SHP77 (cell line): ENCODE data around the gene SASS6.
A peak's percentile ranks its signal among the peaks of the same experiment; 100 is the strongest.

ENCODE experiments used
- DNase-seq, 2 experiments: peaks; one replicate each; lab custom pipeline; 2025; lab: John Stamatoyannopoulos, UW

The SASS6 gene

DNA sequence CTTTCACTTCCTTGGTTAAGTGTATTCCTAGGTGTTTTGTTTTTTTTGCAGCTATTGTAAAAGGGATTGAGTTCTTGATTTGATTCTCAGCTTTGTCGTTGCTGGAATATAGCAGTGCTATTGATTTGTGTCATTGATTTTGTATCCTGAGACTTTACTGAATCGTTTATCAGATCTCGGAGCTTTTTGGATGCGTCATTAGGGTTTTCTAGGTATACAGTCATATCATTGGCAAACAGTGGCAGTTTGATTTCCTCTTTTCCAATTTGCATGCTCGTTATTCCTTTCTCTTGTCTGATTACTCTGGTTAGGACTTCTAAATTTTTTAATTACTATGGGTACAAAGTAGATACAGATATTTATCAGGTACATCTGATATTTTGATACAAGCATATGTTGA, 87.5 kb downstream of the SASS6 start:
- DNase-seq, result no peak

DNA sequence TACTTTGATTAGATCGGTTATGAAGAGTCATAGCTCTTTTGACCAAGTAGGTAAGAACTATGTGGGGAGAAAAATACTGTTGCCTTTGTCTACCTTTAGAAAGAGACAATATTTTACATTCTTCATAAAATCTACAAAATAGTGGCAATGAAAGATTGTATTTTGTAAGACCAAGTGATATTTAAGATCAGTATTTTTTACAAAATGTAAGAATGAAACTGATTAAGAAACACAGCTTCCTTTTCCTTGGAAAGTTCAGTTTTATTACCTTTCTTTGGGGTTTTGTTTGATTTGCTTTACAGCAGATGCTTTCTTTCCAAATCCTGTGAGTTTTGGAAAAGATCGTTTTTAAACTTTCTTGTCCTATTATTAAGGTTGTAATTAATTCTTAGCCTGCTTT, 93.1 kb downstream of the SASS6 start:
- no peak for DNase-seq

DNA sequence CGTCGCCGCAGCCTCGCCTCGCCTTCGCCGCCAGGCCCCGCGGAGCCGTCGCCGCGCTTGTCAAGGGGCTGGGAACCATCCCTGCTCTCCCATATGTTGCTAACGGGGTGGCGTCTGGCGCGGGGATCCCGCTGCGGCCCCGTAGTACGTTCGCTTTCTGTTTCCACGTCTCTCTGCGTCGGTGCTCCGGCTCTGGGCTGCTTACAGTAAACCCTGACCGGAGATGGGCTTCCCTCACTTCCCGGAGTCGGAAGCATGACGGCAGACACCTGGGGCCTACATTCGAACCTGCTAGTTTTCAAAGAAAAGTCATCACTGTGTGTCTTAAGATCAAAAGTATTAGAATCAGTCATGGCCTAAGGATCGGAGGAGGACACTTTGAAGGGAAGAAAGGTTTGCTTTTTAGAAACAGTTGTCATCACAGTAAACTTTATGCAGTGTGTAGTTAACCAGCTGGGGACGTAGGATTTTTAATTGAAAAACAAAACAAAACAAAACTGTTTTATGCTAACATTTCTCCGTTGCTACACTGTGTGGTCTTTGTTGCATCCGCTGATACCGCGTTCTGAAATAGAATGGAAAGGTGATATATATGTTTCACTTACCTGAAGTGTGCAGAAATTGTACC, 94.0 kb downstream of the SASS6 start:
- peak; percentile 27 to 36 for DNase-seq

DNA sequence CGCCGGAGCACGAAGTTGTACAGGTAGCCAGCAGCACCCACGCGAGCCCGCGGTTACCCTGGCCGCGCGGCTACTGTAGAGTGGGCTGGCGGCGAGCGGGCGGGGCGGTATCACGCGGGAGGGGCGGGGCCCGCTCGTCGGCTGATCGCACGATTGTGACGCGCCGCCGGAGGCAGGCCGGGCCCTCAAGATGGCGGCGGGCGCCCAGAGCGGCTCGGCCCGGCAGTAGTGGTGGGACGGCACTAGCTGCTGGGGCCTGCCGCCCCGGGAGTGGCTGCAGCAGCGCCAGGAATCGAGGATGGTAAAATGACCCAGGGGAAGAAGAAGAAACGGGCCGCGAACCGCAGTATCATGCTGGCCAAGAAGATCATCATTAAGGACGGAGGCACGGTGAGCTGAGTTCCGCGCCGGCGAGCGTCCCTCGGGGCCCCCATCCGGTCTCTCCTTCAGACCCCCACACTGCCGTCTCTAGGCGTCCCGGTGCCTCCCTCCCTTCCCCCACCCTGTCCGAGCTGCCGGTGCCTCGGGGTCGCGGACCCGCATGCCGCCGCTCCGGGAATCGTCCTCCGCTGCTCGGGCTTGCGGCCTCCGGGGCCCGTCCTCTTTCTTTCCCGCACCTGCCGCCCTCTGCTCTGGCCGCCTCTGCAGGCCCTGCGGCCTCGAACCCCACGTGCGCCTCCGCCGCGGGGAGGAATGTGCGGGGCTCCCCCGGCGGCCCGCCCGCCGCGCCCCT, 94.6 kb downstream of the SASS6 start:
- DNase-seq, result peak; percentile 46 to 74

DNA sequence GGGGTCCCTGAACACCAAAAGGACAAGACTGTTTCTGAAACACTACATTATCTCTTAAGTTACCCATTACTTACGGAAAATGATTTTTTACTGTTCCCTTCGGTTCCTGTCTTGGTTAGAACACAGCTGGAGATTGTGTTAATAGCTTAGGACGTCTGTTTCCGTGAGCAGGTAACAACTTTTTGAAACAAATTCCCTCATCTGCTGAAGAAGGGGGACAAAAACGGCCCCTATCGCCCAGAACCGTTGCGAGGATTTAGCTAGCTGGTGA, 95.1 kb downstream of the SASS6 start:
- peak in 1 of 2 experiments; percentile 1 for DNase-seq

DNA sequence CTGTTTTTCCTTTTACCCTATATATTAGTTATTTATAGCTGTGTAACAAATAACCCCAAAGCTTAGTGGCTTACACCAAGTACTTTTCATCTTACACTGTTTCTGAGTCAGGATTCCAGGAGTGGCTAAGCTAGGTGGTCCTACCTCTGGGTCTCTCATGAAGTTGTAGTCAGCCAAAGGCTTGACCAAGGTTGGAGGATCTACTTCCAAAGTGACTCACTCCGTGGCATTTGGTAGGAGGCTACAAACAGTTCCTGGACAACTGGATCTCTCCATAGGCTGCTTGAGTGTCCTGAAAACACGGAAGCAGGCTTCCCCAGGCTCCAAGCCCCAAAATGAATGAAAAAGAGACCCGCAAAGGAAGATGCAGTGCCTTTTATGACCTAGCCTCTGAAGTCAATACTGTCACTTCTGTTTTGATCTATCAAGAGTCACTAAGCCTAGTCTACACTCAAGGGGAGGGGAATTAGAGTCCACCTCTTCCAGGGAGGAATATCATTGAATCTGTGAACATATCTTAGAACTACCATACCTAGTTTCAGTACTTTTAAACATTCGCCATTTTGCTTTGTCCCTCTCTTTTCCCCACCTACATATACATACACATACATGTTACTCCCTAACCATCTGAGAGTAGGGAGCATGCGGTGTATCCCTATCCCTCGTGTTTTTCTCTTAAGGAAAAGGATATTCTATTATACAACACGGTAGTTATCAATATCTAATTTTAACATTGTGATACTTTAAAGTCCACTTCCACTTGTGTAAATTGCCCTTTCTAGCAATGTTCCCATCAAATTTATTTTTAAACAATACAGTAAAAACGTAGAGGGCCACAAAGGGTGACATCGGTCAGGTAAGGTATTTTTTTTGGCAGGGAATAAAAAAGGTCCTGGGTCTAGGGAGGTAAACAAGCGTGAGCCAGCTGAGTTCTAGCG, 95.7 kb downstream of the SASS6 start:
- DNase-seq, result peak in 1 of 2 experiments; percentile 1

DNA sequence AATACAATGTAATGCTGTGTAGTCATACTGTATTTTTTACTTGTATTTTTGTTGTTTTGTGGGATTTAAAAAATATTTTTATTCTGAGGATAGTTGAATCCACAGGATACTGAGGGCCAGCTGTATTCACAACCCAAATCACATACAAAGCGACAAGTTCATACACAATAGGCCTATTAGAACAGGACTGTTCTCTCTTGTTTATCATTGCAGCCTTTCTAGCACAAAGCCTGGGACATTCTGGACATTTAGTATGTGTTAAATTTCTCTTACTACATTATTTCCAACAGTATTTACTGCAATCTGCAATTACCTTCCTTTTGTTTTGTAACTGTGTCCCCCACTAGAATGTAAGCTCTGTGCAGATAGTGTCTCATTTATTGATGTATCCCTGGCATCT, 97.5 kb downstream of the SASS6 start:
- DNase-seq, result no peak

DNA sequence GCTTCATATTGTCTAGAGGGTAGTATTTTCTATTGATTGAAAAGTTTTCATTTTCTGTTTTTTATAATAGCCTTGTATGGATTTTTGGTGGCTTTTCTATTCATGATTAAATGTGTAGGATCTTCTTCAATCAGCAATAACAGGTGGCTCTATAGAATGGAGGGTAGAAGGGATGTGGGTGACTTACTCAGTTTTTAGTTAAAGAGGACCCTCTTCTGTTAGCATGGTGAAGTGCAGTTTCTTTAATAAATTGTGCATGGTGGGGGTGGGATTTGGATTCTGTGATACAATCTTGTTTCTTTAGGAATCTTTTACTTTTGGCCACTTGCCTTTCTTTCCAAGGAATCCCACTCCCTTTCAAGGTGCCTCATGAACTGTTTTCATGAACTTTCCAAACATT, 98.3 kb downstream of the SASS6 start:
- peak; percentile 11 to 18 for DNase-seq
